Urinary bladder (tissue), 4 donors: ENCODE measurements around the gene RHEBL1. TPM values are rescaled to one million over a fixed set of nuclear protein-coding genes. Genes with fewer than 3 reads are reported as not detected.

Experiments
- DNase-seq: peaks from one replicate; pipeline ENCODE4 v3.0.0-alpha.2; 2015; ENCODE audit errors: extremely low spot score
- H3K27ac ChIP-seq: one replicate; pipeline ENCODE4 v1.5.1; 2013; ENCODE audit warnings: low read depth, mild to moderate bottlenecking, moderate library complexity
- H3K36me3 ChIP-seq: one replicate; pipeline ENCODE4 v1.6.1; 2013; ENCODE audit warnings: mild to moderate bottlenecking, moderate library complexity; ENCODE audit not compliant: insufficient read depth
- H3K4me1 ChIP-seq: one replicate; pipeline ENCODE4 v1.6.1; 2013; ENCODE audit warnings: mild to moderate bottlenecking, moderate library complexity; ENCODE audit not compliant: insufficient read depth
- H3K4me3 ChIP-seq: one replicate; pipeline ENCODE4 v1.5.1; 2013; ENCODE audit warnings: low read depth, low read length
- WGBS: extraction: QIAGEN DNeasy Blood & Tissue Kit; methylation state at CpG from one replicate; pipeline ENCODE4 v1.1.7; 2013; 5-methylcytosine and 5-hydroxymethylcytosine counted together
- polyA plus RNA-seq: library from polyadenylated mRNA; stranded (reverse); fragments of 200-250 nt; gene quantifications from one replicate; pipeline ENCODE4 v1.2.3, GENCODE V29; 2013
- total RNA-seq: library from RNA; depleted of rRNA; stranded (reverse); fragments of >200 nt; gene quantifications from one replicate; pipeline ENCODE4 v1.2.3, GENCODE V29; 2014
- donor health status: healthy with polysubstance abuse.
- donor health status: healthy.

Gene RHEBL1
- total and polyA plus RNA-seq, 2 donors = 0.68 TPM; not detected in 1

- no peak overlapping the region for H3K27ac ChIP-seq
- DNase-seq = no peak
- WGBS = 76% methylated on average over 4 of the region's 4 CpGs
- H3K4me1 ChIP-seq = no peaks in the 10 kb centered on the region
- no peak overlapping the region for H3K4me3 ChIP-seq
- peaks cover 9% of the 10 kb centered on the region for H3K36me3 ChIP-seq
These were observed 14.7 kb downstream of the RHEBL1 start for GRCh38 chr12:49055092-49055491.

GRCh38 chr12:49054524-49054923 is 15.3 kb downstream of the RHEBL1 start:
- no peak for DNase-seq
- H3K27ac ChIP-seq = no peak overlapping the region
- peaks cover 10% of the 10 kb centered on the region for H3K36me3 ChIP-seq
- WGBS = 92% methylated on average over 10 of the region's 10 CpGs
- H3K4me3 ChIP-seq = no peak overlapping the region
- no peaks in the 10 kb centered on the region for H3K4me1 ChIP-seq

- Histone ChIP-seq H3K36me3 (peaks cover 10% of the 10 kb centered on the region), H3K4me1 (no peaks in the 10 kb centered on the region), H3K4me3 (no peak overlapping the region), H3K27ac (no peak overlapping the region)
- WGBS = 95% methylated on average over 5 of the region's 5 CpGs
- no peak for DNase-seq
These were observed 15.7 kb downstream of the RHEBL1 start for GRCh38 chr12:49054096-49054495.

- H3K4me1 ChIP-seq = no peaks in the 10 kb centered on the region
- H3K36me3 ChIP-seq = peaks cover 12% of the 10 kb centered on the region
- no peak overlapping the region for H3K27ac ChIP-seq
- no peak for DNase-seq
- WGBS = 83% methylated on average over 16 of the region's 16 CpGs
- no peak overlapping the region for H3K4me3 ChIP-seq
These were observed 17.1 kb downstream of the RHEBL1 start for GRCh38 chr12:49052451-49053208.

- Histone ChIP-seq H3K4me3 (no peak overlapping the region), H3K4me1 (no peaks in the 10 kb centered on the region), H3K27ac (no peak overlapping the region), H3K36me3 (peaks cover 12% of the 10 kb centered on the region)
- DNase-seq = no peak
- WGBS = 87% methylated on average over 20 of the region's 20 CpGs
These were observed 17.9 kb downstream of the RHEBL1 start for GRCh38 chr12:49051777-49052438.

GRCh38 chr12:49051373-49051764 is 18.4 kb downstream of the RHEBL1 start:
- no peak overlapping the region for H3K27ac ChIP-seq
- no peak overlapping the region for H3K4me3 ChIP-seq
- 95% methylated on average over 18 of the region's 18 CpGs for WGBS
- H3K36me3 ChIP-seq = peaks cover 12% of the 10 kb centered on the region
- H3K4me1 ChIP-seq = no peaks in the 10 kb centered on the region
- DNase-seq = no peak

GRCh38 chr12:49050507-49051372 is 19.0 kb downstream of the RHEBL1 start:
- H3K4me1 ChIP-seq = no peaks in the 10 kb centered on the region
- 91% methylated on average over 13 of the region's 13 CpGs for WGBS
- peaks cover 17% of the 10 kb centered on the region for H3K36me3 ChIP-seq
- H3K27ac ChIP-seq = no peak overlapping the region
- no peak overlapping the region for H3K4me3 ChIP-seq
- DNase-seq = no peak

GRCh38 chr12:49049566-49050224 is 20.1 kb downstream of the RHEBL1 start:
- 79% methylated on average over 20 of the region's 20 CpGs for WGBS
- H3K4me1 ChIP-seq = no peaks in the 10 kb centered on the region
- no peak for DNase-seq
- H3K36me3 ChIP-seq = peaks cover 19% of the 10 kb centered on the region
- no peak overlapping the region for H3K27ac ChIP-seq
- no peak overlapping the region for H3K4me3 ChIP-seq

- WGBS = 92% methylated on average over 10 of the region's 10 CpGs
- no peak overlapping the region for H3K27ac ChIP-seq
- no peak for DNase-seq
- H3K4me1 ChIP-seq = no peaks in the 10 kb centered on the region
- H3K36me3 ChIP-seq = peaks cover 21% of the 10 kb centered on the region
- H3K4me3 ChIP-seq = no peak overlapping the region
These were observed 20.8 kb downstream of the RHEBL1 start for GRCh38 chr12:49048953-49049352.

- WGBS = 92% methylated on average over 12 of the region's 12 CpGs
- peaks cover 20% of the 10 kb centered on the region for H3K36me3 ChIP-seq
- no peak overlapping the region for H3K4me3 ChIP-seq
- H3K4me1 ChIP-seq = no peaks in the 10 kb centered on the region
- no peak for DNase-seq
- H3K27ac ChIP-seq = no peak overlapping the region
These were observed 23.5 kb downstream of the RHEBL1 start for GRCh38 chr12:49046129-49046895.

GRCh38 chr12:49044660-49045059 is 25.1 kb downstream of the RHEBL1 start:
- no peak for DNase-seq
- Histone ChIP-seq H3K4me3 (no peak overlapping the region), H3K4me1 (no peaks in the 10 kb centered on the region), H3K27ac (no peak overlapping the region), H3K36me3 (peaks cover 17% of the 10 kb centered on the region)
- WGBS = 96% methylated on average over 12 of the region's 12 CpGs

GRCh38 chr12:49043856-49044258 is 25.9 kb downstream of the RHEBL1 start:
- no peak for DNase-seq
- no peaks in the 10 kb centered on the region for H3K4me1 ChIP-seq
- 57% methylated on average over 11 of the region's 11 CpGs for WGBS
- no peak overlapping the region for H3K4me3 ChIP-seq
- peaks cover 17% of the 10 kb centered on the region for H3K36me3 ChIP-seq
- no peak overlapping the region for H3K27ac ChIP-seq

GRCh38 chr12:49043241-49043640 is 26.5 kb downstream of the RHEBL1 start:
- DNase-seq = no peak
- WGBS = 93% methylated on average over 4 of the region's 4 CpGs
- peaks cover 20% of the 10 kb centered on the region for H3K36me3 ChIP-seq
- no peak overlapping the region for H3K4me3 ChIP-seq
- H3K27ac ChIP-seq = no peak overlapping the region
- H3K4me1 ChIP-seq = no peaks in the 10 kb centered on the region
